Stimulated activated naive CD8-positive, alpha-beta T cell treated with anti-CD3 and anti-CD28 coated beads, Interleukin-15, amount 100 ng/mL, for 72 hours (primary cell): Measurements from ENCODE around the gene SLF2.

Source experiments
- ATAC-seq: fragments of 150-1000 bp; cut with Tn5 transposase; 2 replicates; pipeline ENCODE4 v1.10.0; 2021; ENCODE audit warnings: mild to moderate bottlenecking, moderate library complexity
- DNase-seq, 2 donors: peaks; one replicate each; pipeline ENCODE4 v3.0.0; 2021 to 2022
- H3K27ac Mint-ChIP-seq, 2 donors: one replicate each; pipeline ENCODE4 v1.8.0; 2022; ENCODE audit warnings: mild to moderate bottlenecking in 2 of 2, mixed read lengths in 2 of 2, moderate library complexity in 2 of 2
- H3K27me3 Mint-ChIP-seq: one replicate; pipeline ENCODE4 v1.8.0; 2022; ENCODE audit warnings: mixed read lengths
- H3K4me1 Mint-ChIP-seq: one replicate; pipeline ENCODE4 v1.8.0; 2022; ENCODE audit warnings: mild to moderate bottlenecking, mixed read lengths
- H3K4me3 Mint-ChIP-seq, 2 donors: one replicate each; pipeline ENCODE4 v1.8.0; 2022; ENCODE audit warnings: mild to moderate bottlenecking in 2 of 2, mixed read lengths in 2 of 2, moderate library complexity in 1 of 2
- H3K9me3 Mint-ChIP-seq, 2 donors: one replicate each; pipeline ENCODE4 v1.8.0; 2022; ENCODE audit warnings: mixed read lengths in 2 of 2

SLF2 gene

GRCh38 chr10:101000915-101001658, 88.3 kb downstream of the SLF2 start:
- no peak for DNase-seq
- Mint-ChIP-seq H3K4me1 (peaks cover 34% of the 10 kb centered on the region), H3K27me3 (no peaks in the 10 kb centered on the region), H3K9me3 (no peaks in the 10 kb centered on the region), H3K4me3 (peak overlapping the region; percentile 47 to 66), H3K27ac (peak overlapping the region; percentile 20 to 23)
- ATAC-seq, result no peak

GRCh38 chr10:101001659-101002035, 88.9 kb downstream of the SLF2 start:
- peaks cover 28% of the 10 kb centered on the region for H3K4me1 Mint-ChIP-seq
- ATAC-seq (no peak), DNase-seq (no peak)
- no peaks in the 10 kb centered on the region for H3K9me3 Mint-ChIP-seq
- no peaks in the 10 kb centered on the region for H3K27me3 Mint-ChIP-seq
- H3K4me3 Mint-ChIP-seq, result no peak overlapping the region
- no peak overlapping the region for H3K27ac Mint-ChIP-seq

DNA sequence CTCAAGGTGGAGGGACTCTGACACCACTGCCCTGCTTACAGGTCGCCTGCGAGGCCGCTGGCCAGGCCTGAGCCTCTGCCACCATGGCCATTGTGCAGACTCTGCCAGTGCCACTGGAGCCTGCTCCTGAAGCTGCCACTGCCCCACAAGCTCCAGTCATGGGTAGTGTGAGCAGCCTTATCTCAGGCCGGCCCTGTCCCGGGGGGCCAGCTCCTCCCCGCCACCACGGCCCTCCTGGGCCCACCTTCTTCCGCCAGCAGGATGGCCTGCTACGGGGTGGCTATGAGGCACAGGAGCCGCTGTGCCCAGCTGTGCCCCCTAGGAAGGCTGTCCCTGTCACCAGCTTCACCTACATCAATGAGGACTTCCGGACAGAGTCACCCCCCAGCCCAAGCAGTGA, 89.7 kb downstream of the SLF2 start:
- ATAC-seq (no peak), DNase-seq (no peak)
- Mint-ChIP-seq H3K27me3 (no peaks in the 10 kb centered on the region), H3K4me3 (no peak overlapping the region), H3K9me3 (no peaks in the 10 kb centered on the region), H3K4me1 (peaks cover 27% of the 10 kb centered on the region), H3K27ac (no peak overlapping the region)

DNA sequence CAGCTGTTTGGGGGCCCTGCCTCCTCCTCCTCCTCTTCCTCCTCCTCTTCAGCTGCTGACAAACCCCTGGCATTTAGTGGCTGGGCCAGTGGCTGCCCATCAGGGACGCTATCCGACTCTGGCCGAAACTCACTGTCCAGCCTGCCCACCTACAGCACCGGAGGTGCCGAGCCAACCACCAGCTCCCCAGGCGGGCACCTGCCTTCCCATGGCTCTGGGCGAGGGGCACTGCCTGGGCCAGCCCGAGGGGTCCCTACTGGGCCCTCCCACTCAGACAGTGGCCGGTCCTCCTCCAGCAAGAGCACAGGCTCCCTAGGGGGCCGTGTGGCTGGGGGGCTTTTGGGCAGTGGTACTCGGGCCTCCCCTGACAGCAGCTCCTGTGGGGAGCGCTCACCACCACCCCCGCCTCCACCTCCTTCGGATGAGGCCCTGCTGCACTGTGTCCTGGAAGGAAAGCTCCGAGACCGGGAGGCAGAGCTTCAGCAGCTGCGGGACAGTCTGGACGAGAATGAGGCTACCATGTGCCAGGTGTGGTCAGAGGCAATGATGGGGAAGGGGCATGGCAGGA, 91.0 kb downstream of the SLF2 start:
- DNase-seq (no peak), ATAC-seq (no peak)
- H3K27ac Mint-ChIP-seq, result no peak overlapping the region
- no peaks in the 10 kb centered on the region for H3K27me3 Mint-ChIP-seq
- peaks cover 17% of the 10 kb centered on the region for H3K4me1 Mint-ChIP-seq
- H3K9me3 Mint-ChIP-seq, result no peaks in the 10 kb centered on the region
- no peak overlapping the region for H3K4me3 Mint-ChIP-seq

- Mint-ChIP-seq H3K27ac (peak overlapping the region; percentile 48 to 65), H3K4me3 (no peak overlapping the region), H3K27me3 (no peaks in the 10 kb centered on the region), H3K9me3 (no peaks in the 10 kb centered on the region), H3K4me1 (peaks cover 10% of the 10 kb centered on the region)
- no peak for DNase-seq
- ATAC-seq, result no peak
Measured at GRCh38 chr10:101005361-101005760, 92.6 kb downstream of the SLF2 start.

DNA sequence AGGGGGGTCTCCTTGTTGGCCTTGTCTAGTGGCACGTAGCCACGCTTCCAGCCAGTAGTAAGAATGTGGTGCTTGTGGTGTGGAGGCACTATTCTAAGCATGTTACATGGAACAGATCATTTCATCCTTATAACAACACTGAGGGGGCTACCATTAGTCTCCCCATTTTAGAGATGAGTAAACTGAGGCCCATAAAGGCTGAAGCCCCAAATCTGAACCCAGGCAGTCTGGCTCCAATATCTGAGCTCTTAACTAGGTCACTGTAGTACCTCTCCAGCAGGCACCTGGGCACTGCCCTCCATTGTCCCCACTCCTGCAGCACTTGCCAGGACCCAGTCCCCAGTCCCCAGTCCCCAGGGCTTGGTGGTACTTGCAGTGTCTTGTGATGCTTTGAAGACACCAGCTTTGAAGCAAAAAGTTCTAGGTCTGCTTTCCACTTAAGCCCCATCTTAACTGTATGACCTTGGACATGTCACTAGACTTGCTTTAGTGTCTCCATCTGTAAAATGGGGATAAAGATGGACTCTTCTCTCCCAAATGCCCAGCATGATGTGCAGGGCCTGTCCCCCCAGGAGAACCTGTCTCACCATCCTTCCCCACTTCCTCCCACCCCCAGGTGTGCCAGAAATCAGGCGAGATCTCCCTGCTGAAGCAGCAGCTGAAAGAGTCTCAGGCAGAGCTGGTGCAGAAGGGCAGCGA, 93.3 kb downstream of the SLF2 start:
- Mint-ChIP-seq H3K27ac (peak overlapping the region in 1 of 2 donors; percentile 50), H3K4me1 (peaks cover 4% of the 10 kb centered on the region), H3K27me3 (no peaks in the 10 kb centered on the region), H3K4me3 (no peak overlapping the region), H3K9me3 (no peaks in the 10 kb centered on the region)
- DNase-seq (no peak), ATAC-seq (no peak)

DNA sequence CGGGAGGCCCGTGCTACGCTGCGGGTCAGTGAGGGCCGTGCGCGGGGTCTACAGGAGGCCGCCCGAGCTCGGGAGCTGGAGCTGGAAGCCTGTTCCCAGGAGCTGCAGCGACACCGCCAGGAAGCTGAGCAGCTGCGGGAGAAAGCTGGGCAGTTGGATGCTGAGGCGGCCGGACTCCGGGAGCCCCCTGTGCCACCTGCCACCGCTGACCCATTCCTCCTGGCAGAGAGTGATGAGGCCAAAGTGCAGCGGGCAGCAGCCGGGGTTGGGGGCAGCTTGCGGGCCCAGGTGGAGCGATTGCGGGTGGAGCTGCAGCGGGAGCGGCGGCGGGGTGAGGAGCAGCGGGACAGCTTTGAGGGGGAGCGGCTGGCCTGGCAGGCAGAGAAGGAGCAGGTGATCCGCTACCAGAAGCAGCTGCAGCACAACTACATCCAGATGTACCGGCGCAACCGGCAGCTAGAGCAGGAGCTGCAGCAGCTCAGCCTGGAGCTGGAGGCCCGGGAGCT, 93.9 kb downstream of the SLF2 start:
- Mint-ChIP-seq H3K27ac (no peak overlapping the region), H3K9me3 (no peaks in the 10 kb centered on the region), H3K4me3 (no peak overlapping the region), H3K27me3 (no peaks in the 10 kb centered on the region), H3K4me1 (no peaks in the 10 kb centered on the region)
- DNase-seq (no peak), ATAC-seq (no peak)

DNA sequence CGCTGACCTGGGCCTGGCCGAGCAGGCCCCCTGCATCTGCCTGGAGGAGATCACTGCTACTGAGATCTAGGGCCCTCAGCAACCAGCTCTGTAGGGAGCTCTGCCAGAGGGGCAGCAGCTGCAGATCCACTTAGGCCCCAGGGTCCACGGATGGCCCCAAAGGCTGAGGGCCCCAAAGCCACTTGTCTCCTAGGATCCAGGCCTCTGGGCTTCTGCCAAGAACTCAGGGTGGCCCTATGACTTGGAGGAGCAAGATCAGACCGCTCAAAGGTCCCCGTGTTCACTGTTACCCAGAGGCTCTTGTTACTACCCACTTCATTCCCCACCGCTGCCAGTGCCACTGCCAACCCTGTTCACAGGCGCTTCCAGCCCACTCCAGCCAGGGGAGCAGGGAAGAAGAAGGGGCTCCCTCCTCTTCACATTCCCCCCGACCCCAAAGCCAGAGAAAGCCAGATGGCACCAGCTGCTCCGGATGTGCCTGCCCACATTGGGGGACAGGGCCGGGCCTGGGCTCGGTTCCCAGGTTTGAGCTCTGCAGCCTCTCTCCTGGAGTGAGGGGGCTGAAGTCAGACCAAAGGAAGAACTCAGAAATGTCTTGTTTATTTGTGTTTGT, 94.4 kb downstream of the SLF2 start:
- DNase-seq, result no peak
- Mint-ChIP-seq H3K27me3 (no peaks in the 10 kb centered on the region), H3K9me3 (no peaks in the 10 kb centered on the region), H3K27ac (no peak overlapping the region), H3K4me1 (no peaks in the 10 kb centered on the region), H3K4me3 (no peak overlapping the region)
- ATAC-seq, result no peak

GRCh38 chr10:101007915-101008822, 95.4 kb downstream of the SLF2 start:
- Mint-ChIP-seq H3K4me3 (no peak overlapping the region), H3K27ac (peak overlapping the region in 1 of 2 donors; percentile 27), H3K4me1 (peaks cover 7% of the 10 kb centered on the region), H3K27me3 (peaks cover 3% of the 10 kb centered on the region), H3K9me3 (no peaks in the 10 kb centered on the region)
- no peak for DNase-seq
- ATAC-seq, result no peak

DNA sequence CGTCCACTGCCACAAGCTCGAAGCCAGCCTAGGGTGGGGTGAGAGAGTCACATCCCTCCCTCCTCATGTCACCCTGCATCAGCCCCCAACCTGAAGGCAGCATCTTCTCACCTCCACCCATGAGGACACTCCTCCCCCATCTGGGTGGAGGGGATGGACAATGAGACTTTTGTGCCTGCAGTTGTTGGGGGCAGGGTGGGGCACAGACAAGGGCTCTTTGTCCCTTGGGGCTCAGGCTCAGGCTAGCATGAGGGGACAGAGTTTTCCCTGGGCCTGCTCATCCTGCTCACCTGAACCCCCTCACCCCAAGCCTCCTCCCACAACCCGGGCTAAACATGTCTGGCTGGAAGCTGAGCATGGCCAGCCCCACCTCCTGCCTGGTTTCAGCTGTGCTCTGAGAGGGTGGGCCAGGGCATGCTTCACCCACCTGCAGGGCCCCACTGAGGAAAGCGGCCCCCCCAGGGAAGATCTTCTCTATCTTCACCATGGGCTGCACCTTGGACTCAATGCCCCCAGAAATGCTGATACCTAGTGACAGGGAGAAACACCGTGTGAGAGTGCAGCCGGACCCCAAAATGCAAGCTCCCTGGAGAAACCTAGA, 96.2 kb downstream of the SLF2 start:
- H3K4me1 Mint-ChIP-seq, result peaks cover 12% of the 10 kb centered on the region
- peaks cover 8% of the 10 kb centered on the region for H3K27me3 Mint-ChIP-seq
- H3K9me3 Mint-ChIP-seq, result no peaks in the 10 kb centered on the region
- H3K4me3 Mint-ChIP-seq, result no peak overlapping the region
- DNase-seq, result no peak
- ATAC-seq, result no peak
- H3K27ac Mint-ChIP-seq, result peak overlapping the region in 1 of 2 donors; percentile 19

- peaks cover 26% of the 10 kb centered on the region for H3K4me1 Mint-ChIP-seq
- ATAC-seq (no peak), DNase-seq (no peak)
- H3K27me3 Mint-ChIP-seq, result peaks cover 22% of the 10 kb centered on the region
- H3K27ac Mint-ChIP-seq, result no peak overlapping the region
- no peak overlapping the region for H3K4me3 Mint-ChIP-seq
- no peaks in the 10 kb centered on the region for H3K9me3 Mint-ChIP-seq
Measured at GRCh38 chr10:101010329-101010728, 97.6 kb downstream of the SLF2 start.

DNA sequence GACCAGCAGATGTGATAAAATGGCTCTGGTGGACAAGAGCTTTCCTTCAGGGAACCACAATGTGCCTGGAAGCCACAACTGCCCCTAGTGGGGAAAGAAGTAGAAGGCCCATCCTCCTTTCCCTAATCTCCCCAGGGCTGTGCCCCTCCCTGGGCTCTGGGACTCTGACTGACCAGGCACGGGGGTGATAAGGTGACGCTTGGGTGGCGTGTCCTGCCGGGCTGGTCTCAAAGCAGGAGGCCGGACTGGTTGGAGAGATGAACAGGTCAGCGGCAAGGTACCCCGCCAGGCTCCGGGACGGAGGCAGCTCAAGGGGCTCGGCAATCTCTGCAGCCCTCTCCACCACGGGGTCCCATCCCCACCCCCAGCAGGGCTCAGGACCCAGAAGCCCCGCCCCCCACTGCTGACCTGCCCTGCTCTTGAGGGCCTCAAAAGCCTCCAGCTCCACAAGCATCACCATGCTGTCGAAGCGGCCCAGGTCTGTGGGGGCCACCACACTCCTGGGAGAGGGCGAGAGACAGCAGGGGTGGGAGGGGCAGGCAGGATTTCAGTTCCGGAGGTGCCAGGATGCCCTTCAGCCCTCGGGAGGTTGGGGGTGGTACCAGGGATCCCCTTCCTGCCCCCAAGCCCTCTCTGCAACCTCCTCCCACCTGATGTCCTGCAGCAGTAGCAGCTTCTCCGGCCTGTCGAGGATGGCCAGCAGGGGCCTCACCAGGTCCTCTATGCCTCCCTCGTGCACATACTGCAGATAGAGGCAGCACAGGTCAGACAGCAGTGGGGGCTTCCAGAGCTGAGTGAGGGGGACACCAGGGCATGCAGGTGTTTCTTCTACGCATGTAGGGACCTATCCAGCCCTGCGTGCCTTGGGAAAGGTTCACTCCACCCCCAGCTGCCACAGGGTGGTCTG, 99.0 kb downstream of the SLF2 start:
- Mint-ChIP-seq H3K4me1 (peaks cover 29% of the 10 kb centered on the region), H3K4me3 (no peak overlapping the region), H3K9me3 (no peaks in the 10 kb centered on the region), H3K27ac (peak overlapping the region in 1 of 2 donors; percentile 37), H3K27me3 (peaks cover 37% of the 10 kb centered on the region)
- ATAC-seq, result no peak
- DNase-seq, result no peak

DNA sequence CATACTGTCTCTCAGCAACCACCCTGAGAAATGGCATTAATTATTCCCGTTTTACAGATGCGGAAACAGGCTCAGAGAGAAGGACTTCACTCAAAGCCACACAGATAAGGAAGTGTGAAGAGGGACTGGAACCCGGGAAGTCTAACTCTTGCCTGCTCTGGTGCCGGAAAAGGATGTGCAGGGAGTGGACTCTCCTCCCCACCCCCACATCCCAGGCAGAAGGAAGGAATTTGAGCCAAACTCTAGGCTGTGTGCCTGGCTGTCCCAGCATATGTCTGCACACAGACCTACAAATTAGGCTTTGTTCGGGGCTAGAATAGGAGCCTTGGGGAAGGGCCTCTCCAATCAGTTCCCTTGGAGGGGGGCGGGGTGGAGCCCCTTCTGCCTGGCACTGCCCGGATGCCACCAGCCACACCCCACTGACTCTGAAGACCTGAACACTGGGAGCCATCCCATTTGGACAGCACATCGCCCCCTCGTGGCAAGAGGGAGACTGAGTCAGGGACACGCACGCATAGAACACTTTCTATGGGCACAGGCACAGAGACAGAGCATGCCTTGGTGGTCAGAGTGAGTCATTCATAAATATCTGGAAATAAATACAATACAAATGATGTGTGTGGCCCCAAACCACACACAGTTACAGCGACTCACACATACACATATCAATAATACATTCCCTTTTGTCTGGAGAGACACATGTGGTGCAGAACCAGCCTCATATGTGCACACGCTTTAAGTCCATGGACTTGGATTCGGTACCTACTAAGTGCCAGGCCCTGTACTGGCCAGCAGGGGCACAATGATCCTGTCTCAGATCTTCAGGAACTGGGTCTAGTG, 100.0 kb downstream of the SLF2 start:
- H3K9me3 Mint-ChIP-seq, result no peaks in the 10 kb centered on the region
- peak overlapping the region in 1 of 2 donors; percentile 89 for H3K27ac Mint-ChIP-seq
- peak; percentile 95 for ATAC-seq

More for the DNA sequence above, 100.0 kb downstream of the SLF2 start:
- peak; percentile 74 to 87 for DNase-seq
- Mint-ChIP-seq H3K4me1 (peaks cover 29% of the 10 kb centered on the region), H3K27me3 (peaks cover 46% of the 10 kb centered on the region), H3K4me3 (peak overlapping the region; percentile 21 to 34)
